Measurements from ENCODE around the gene AMY1A.
"Not testable (repeated sequence)": the region's sequence is repeated elsewhere in the genome, so short reads cannot be mapped to it uniquely, and the experiment has no call there.

The AMY1A gene

GRCh38 chr1:103655460-103655859, at the start of gene AMY1A:
Gene AMY1A, plus strand, starts transcription at chr1:103655760. Its CDS starts 571 bp downstream, at chr1:103656331.
- not testable (repeated sequence) for H3K9ac ChIP-seq (ENCODE audit: low read length); H3K79me2 ChIP-seq (ENCODE audit: low read length); H3K27ac ChIP-seq (ENCODE audit: low read length); H2AFZ ChIP-seq (ENCODE audit: low read depth, low read length); H4K20me1 ChIP-seq (ENCODE audit: insufficient read depth, low read length); H3K4me2 ChIP-seq (ENCODE audit: low read length); H3K36me3 ChIP-seq (replicated peaks; ENCODE audit: low read depth, low read length); H3K27me3 ChIP-seq (ENCODE audit: low read depth, low read length); H3K4me3 ChIP-seq (ENCODE audit: low read length); H3K9me3 ChIP-seq (ENCODE audit: insufficient read depth, low read length); H3K4me1 ChIP-seq (ENCODE audit: low read length)

DNA sequence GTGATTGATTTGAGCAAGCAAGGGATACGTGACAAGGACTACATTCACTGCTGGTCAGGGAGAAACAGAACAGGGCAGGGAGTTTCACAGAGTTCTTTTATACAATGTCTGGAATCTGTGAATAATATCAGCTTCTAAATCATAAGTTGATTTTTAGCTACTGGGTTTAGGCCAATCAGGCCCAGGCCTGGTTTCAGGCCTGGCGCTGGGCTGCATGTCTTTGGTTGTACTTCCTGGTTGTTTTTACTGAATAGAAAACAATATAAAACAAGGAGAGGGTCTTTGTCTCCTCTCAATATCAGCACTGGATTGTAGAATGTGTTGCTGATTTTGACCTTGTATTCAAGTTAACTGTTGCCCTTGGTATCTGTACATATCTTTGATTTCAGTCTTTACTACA, 39.2 kb upstream of the AMY1A start:
- H3K27ac ChIP-seq (ENCODE audit: low read length) = no peak overlapping the region
- no peak overlapping the region for H3K4me3 ChIP-seq (ENCODE audit: low read length)
- no peaks in the 10 kb centered on the region for H3K36me3 ChIP-seq (replicated peaks; ENCODE audit: low read depth, low read length)
- H3K79me2 ChIP-seq (ENCODE audit: low read length) = no peaks in the 10 kb centered on the region
- H2AFZ ChIP-seq (ENCODE audit: low read depth, low read length) = no peak overlapping the region
- no peaks in the 10 kb centered on the region for H3K9me3 ChIP-seq (ENCODE audit: insufficient read depth, low read length)
- H3K9ac ChIP-seq (ENCODE audit: low read length) = no peak overlapping the region
- H4K20me1 ChIP-seq (ENCODE audit: insufficient read depth, low read length) = no peaks in the 10 kb centered on the region
- H3K4me1 ChIP-seq (ENCODE audit: low read length) = no peaks in the 10 kb centered on the region
- H3K27me3 ChIP-seq (ENCODE audit: low read depth, low read length) = no peaks in the 10 kb centered on the region
- TF ChIP-seq EZH2phosphoT487 (IDR thresholded peaks at IDR 0.05; ENCODE audit: low read depth) = no peak
- TF ChIP-seq CTCF (IDR thresholded peaks at IDR 0.05; ENCODE audit: low read depth, low read length) = no peak
- H3K4me2 ChIP-seq (ENCODE audit: low read length) = no peak overlapping the region

GRCh38 chr1:103616994-103617477, 38.5 kb upstream of the AMY1A start, which contains the start of gene AMY2A:
Gene AMY2A, plus strand, starts transcription at chr1:103617427. Its CDS starts 14 bp downstream, at chr1:103617441.
- not testable (repeated sequence) for H3K4me2 ChIP-seq (ENCODE audit: low read length); H3K27me3 ChIP-seq (ENCODE audit: low read depth, low read length); H3K4me3 ChIP-seq (ENCODE audit: low read length); H3K9ac ChIP-seq (ENCODE audit: low read length); H3K4me1 ChIP-seq (ENCODE audit: low read length); H3K27ac ChIP-seq (ENCODE audit: low read length); H3K36me3 ChIP-seq (replicated peaks; ENCODE audit: low read depth, low read length); H3K9me3 ChIP-seq (ENCODE audit: insufficient read depth, low read length); H2AFZ ChIP-seq (ENCODE audit: low read depth, low read length); H4K20me1 ChIP-seq (ENCODE audit: insufficient read depth, low read length); H3K79me2 ChIP-seq (ENCODE audit: low read length)

GRCh38 chr1:103627436-103627835, 28.1 kb upstream of the AMY1A start:
- H3K27ac ChIP-seq (ENCODE audit: low read length); H4K20me1 ChIP-seq (ENCODE audit: insufficient read depth, low read length); H2AFZ ChIP-seq (ENCODE audit: low read depth, low read length); H3K36me3 ChIP-seq (replicated peaks; ENCODE audit: low read depth, low read length); H3K79me2 ChIP-seq (ENCODE audit: low read length); H3K27me3 ChIP-seq (ENCODE audit: low read depth, low read length); H3K9me3 ChIP-seq (ENCODE audit: insufficient read depth, low read length); H3K4me2 ChIP-seq (ENCODE audit: low read length); H3K4me1 ChIP-seq (ENCODE audit: low read length); H3K4me3 ChIP-seq (ENCODE audit: low read length); H3K9ac ChIP-seq (ENCODE audit: low read length): not testable (repeated sequence)

DNA sequence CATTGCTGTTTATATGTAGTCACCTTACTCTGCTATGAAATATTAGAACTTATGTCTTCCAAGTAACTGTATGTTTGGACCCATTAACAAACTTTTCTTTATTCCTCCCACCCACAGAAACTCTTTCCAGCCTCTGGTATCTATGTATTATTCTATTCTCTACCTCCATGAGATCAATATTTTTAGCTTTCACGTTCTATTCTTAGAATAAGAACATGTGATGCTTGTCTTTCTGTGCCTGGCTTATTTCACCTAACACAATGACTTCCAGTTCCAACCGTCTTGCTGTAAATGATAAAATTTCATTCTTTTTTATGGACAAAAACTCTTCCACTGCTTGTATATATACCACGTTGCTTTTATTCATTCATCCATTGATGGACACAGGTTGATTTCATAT, 14.4 kb upstream of the AMY1A start:
- not testable (repeated sequence) for H3K79me2 ChIP-seq (ENCODE audit: low read length); H3K9me3 ChIP-seq (ENCODE audit: insufficient read depth, low read length); H4K20me1 ChIP-seq (ENCODE audit: insufficient read depth, low read length); H3K4me1 ChIP-seq (ENCODE audit: low read length); H3K36me3 ChIP-seq (replicated peaks; ENCODE audit: low read depth, low read length); H3K4me2 ChIP-seq (ENCODE audit: low read length); H3K4me3 ChIP-seq (ENCODE audit: low read length); H3K9ac ChIP-seq (ENCODE audit: low read length); H3K27me3 ChIP-seq (ENCODE audit: low read depth, low read length); H2AFZ ChIP-seq (ENCODE audit: low read depth, low read length); H3K27ac ChIP-seq (ENCODE audit: low read length)

GRCh38 chr1:103643908-103644307, 11.7 kb upstream of the AMY1A start:
- H3K27me3 ChIP-seq (ENCODE audit: low read depth, low read length); H3K9me3 ChIP-seq (ENCODE audit: insufficient read depth, low read length); H3K79me2 ChIP-seq (ENCODE audit: low read length); H3K9ac ChIP-seq (ENCODE audit: low read length); H4K20me1 ChIP-seq (ENCODE audit: insufficient read depth, low read length); H3K4me3 ChIP-seq (ENCODE audit: low read length); H3K4me1 ChIP-seq (ENCODE audit: low read length); H2AFZ ChIP-seq (ENCODE audit: low read depth, low read length); H3K4me2 ChIP-seq (ENCODE audit: low read length); H3K27ac ChIP-seq (ENCODE audit: low read length); H3K36me3 ChIP-seq (replicated peaks; ENCODE audit: low read depth, low read length): not testable (repeated sequence)

DNA sequence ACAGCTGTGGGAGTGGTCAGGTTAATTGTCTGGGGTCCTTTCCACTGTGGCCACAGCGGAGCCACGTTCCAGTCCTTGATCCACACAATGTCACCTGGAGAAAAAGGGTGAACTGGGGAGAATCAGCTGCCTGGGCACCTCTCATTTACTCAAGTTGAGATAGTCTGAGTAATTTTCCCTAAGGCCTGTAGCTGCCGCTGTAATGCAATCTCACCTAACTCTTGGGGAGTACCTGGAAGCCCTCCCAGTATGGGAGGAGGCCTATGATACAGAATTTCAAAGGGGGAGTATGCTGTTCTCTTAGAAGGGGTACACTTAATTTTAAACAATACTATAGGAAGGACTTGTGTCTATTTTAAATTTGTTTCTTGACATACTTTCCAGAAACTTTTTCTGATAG, 5.3 kb upstream of the AMY1A start:
- not testable (repeated sequence) for H3K79me2 ChIP-seq (ENCODE audit: low read length); H3K4me1 ChIP-seq (ENCODE audit: low read length); H4K20me1 ChIP-seq (ENCODE audit: insufficient read depth, low read length); H3K36me3 ChIP-seq (replicated peaks; ENCODE audit: low read depth, low read length); H3K27me3 ChIP-seq (ENCODE audit: low read depth, low read length); H3K27ac ChIP-seq (ENCODE audit: low read length); H3K9me3 ChIP-seq (ENCODE audit: insufficient read depth, low read length); H3K4me2 ChIP-seq (ENCODE audit: low read length); H2AFZ ChIP-seq (ENCODE audit: low read depth, low read length); H3K9ac ChIP-seq (ENCODE audit: low read length); H3K4me3 ChIP-seq (ENCODE audit: low read length)

GRCh38 chr1:103650889-103651288, 4.7 kb upstream of the AMY1A start:
- H2AFZ ChIP-seq (ENCODE audit: low read depth, low read length); H3K79me2 ChIP-seq (ENCODE audit: low read length); H3K27ac ChIP-seq (ENCODE audit: low read length); H3K9me3 ChIP-seq (ENCODE audit: insufficient read depth, low read length); H3K4me3 ChIP-seq (ENCODE audit: low read length); H3K27me3 ChIP-seq (ENCODE audit: low read depth, low read length); H4K20me1 ChIP-seq (ENCODE audit: insufficient read depth, low read length); H3K4me2 ChIP-seq (ENCODE audit: low read length); H3K36me3 ChIP-seq (replicated peaks; ENCODE audit: low read depth, low read length); H3K4me1 ChIP-seq (ENCODE audit: low read length); H3K9ac ChIP-seq (ENCODE audit: low read length): not testable (repeated sequence)

GRCh38 chr1:103654133-103654532, 1.4 kb upstream of the AMY1A start:
- H3K79me2 ChIP-seq (ENCODE audit: low read length); H4K20me1 ChIP-seq (ENCODE audit: insufficient read depth, low read length); H3K9ac ChIP-seq (ENCODE audit: low read length); H3K27me3 ChIP-seq (ENCODE audit: low read depth, low read length); H3K36me3 ChIP-seq (replicated peaks; ENCODE audit: low read depth, low read length); H3K9me3 ChIP-seq (ENCODE audit: insufficient read depth, low read length); H3K27ac ChIP-seq (ENCODE audit: low read length); H3K4me1 ChIP-seq (ENCODE audit: low read length); H3K4me3 ChIP-seq (ENCODE audit: low read length); H3K4me2 ChIP-seq (ENCODE audit: low read length); H2AFZ ChIP-seq (ENCODE audit: low read depth, low read length): not testable (repeated sequence)
